HEK293T (cell line): ENCODE results near the gene CAAP1.

Experiments used
- CTCF ChIA-PET: fragments of 350-600 bp; formaldehyde crosslinking; extraction: SDS; loops from one replicate; lab custom pipeline; 2021; ENCODE audit warnings: antibody characterized with exemption, inconsistent platforms; lab: Yijun Ruan, JAX
- POLR2A ChIA-PET: fragments of 350-600 bp; formaldehyde crosslinking; extraction: SDS; loops from one replicate; lab custom pipeline; 2020; ENCODE audit warnings: antibody characterized with exemption, inconsistent platforms; lab: Yijun Ruan, JAX
- DNase-seq: peaks from one replicate; pipeline ENCODE4 v3.0.0; 2012; ENCODE audit warnings: mixed read lengths; ENCODE audit errors: extremely low spot score
- ARNT ChIP-seq: fragments of 450-650 bp; IDR thresholded peaks from 2 replicates; pipeline ENCODE4 v1.6.1; 2017; ENCODE audit warnings: mild to moderate bottlenecking
- BHLHE40 ChIP-seq: fragments of 450-650 bp; IDR thresholded peaks from 2 replicates; pipeline ENCODE4 v1.6.1; 2016; ENCODE audit warnings: mild to moderate bottlenecking, moderate library complexity, borderline replicate concordance
- CTBP1 ChIP-seq: fragments of 450-650 bp; IDR thresholded peaks from 2 replicates; pipeline ENCODE4 v1.6.1; 2016; ENCODE audit warnings: borderline replicate concordance
- ELF4 ChIP-seq: fragments of 450-650 bp; IDR thresholded peaks from 2 replicates; pipeline ENCODE4 v1.6.1; 2017; ENCODE audit warnings: antibody characterized with exemption
- FOXA1 ChIP-seq: fragments of 450-650 bp; IDR thresholded peaks from 2 replicates; pipeline ENCODE4 v1.6.1; 2016; ENCODE audit warnings: mild to moderate bottlenecking
- FOXK2 ChIP-seq: fragments of 450-650 bp; IDR thresholded peaks from 2 replicates; pipeline ENCODE4 v1.6.1; 2016; ENCODE audit warnings: mild to moderate bottlenecking
- FOXM1 ChIP-seq: fragments of 450-650 bp; IDR thresholded peaks from 2 replicates; pipeline ENCODE4 v1.6.1; 2017; ENCODE audit warnings: mild to moderate bottlenecking, borderline replicate concordance
- HDGF ChIP-seq: fragments of 450-650 bp; IDR thresholded peaks from 2 replicates; pipeline ENCODE4 v1.6.1; 2017; ENCODE audit warnings: antibody characterized with exemption, borderline replicate concordance
- L3MBTL2 ChIP-seq: fragments of 450-650 bp; conservative IDR thresholded peaks from 2 replicates; pipeline ENCODE4 v1.6.1; 2016; ENCODE audit warnings: mild to moderate bottlenecking
- LEF1 ChIP-seq: fragments of 450-650 bp; IDR thresholded peaks from 2 replicates; pipeline ENCODE4 v1.6.1; 2017; ENCODE audit warnings: mild to moderate bottlenecking, borderline replicate concordance
- NFRKB ChIP-seq: fragments of 450-650 bp; IDR thresholded peaks from 2 replicates; pipeline ENCODE4 v1.6.1; 2016; ENCODE audit warnings: mild to moderate bottlenecking, moderate library complexity
- PKNOX1 ChIP-seq: fragments of 450-650 bp; IDR thresholded peaks from 2 replicates; pipeline ENCODE4 v1.6.1; 2016
- SP1 ChIP-seq: fragments of 450-650 bp; IDR thresholded peaks from 2 replicates; pipeline ENCODE4 v1.6.1; 2017
- SUZ12 ChIP-seq: fragments of 450-650 bp; IDR thresholded peaks from 2 replicates; pipeline ENCODE4 v1.6.1; 2016; ENCODE audit warnings: mild to moderate bottlenecking
- TARDBP ChIP-seq: fragments of 450-650 bp; IDR thresholded peaks from 2 replicates; pipeline ENCODE4 v1.6.1; 2016
- ZNF384 ChIP-seq: fragments of 450-650 bp; IDR thresholded peaks from 2 replicates; pipeline ENCODE4 v1.6.1; 2016

CAAP1 gene

GRCh38 chr9:26892251-26893029 lies at the start of gene CAAP1:
CAAP1 (minus strand) TSS chr9:26892802; CDS start chr9:26892715, 87 bp downstream.
- no peak for TF ChIP-seq FOXA1
- no peak for TF ChIP-seq NFRKB
- TF ChIP-seq CTBP1 = peak; percentile 11; the same call in 1 of the 2 replicates
- no peak for TF ChIP-seq ARNT
- TF ChIP-seq TARDBP = no peak
- no peak for TF ChIP-seq LEF1
- peak; percentile 44; the same call in 1 of the 2 replicates for TF ChIP-seq ELF4
- peak; percentile 60; the same call in 1 of the 2 replicates for TF ChIP-seq L3MBTL2
- ChIA-PET POLR2A (interaction anchor here (0.9 to 2.9 kb wide), 5 partner anchors 28 to 83 kb away, joined by 3 to 28 read pairs (median 6); partner anchors contain the start of genes IFT74 and PLAA), CTCF (interaction anchor here (0.7 kb wide), 1 partner anchor 27 kb away, joined by 3 read pairs; no protein-coding TSS in a partner anchor)

GRCh38 chr9:26940779-26941178 lies 48.2 kb upstream of the CAAP1 start:
- CTCF ChIA-PET = no interaction called here
- POLR2A ChIA-PET = interaction anchor here (1.6 kb wide), 1 partner anchor 13 kb away, joined by 3 read pairs; no protein-coding TSS in a partner anchor
- TF ChIP-seq ZNF384 (no peak), HDGF (no peak), NFRKB (no peak)
- no peak for DNase-seq

More at GRCh38 chr9:26892251-26893029, at the start of gene CAAP1:
- peak; percentile 91 for DNase-seq

- no peak for DNase-seq
- POLR2A ChIA-PET = interaction anchor here (1.6 kb wide), 1 partner anchor 14 kb away, joined by 3 read pairs; no protein-coding TSS in a partner anchor
- TF ChIP-seq PKNOX1 = no peak
- TF ChIP-seq HDGF = no peak
- no peak for TF ChIP-seq ELF4
- CTCF ChIA-PET = no interaction called here
Measured at GRCh38 chr9:26939955-26940711, 47.5 kb upstream of the CAAP1 start.

- CTCF ChIA-PET = no interaction called here
- TF ChIP-seq ELF4 (no peak), HDGF (no peak), CTBP1 (no peak), NFRKB (no peak)
- no peak for DNase-seq
- POLR2A ChIA-PET = no interaction called here
Measured at GRCh38 chr9:26937816-26938371, 45.3 kb upstream of the CAAP1 start.

- POLR2A ChIA-PET = interaction anchor here (1.7 kb wide), 1 partner anchor 12 kb away, joined by 5 read pairs; the partner anchor contains the start of gene PLAA
- CTCF ChIA-PET = no interaction called here
- no peak for DNase-seq
- TF ChIP-seq HDGF = no peak
- TF ChIP-seq PKNOX1 = peak; percentile 87
- TF ChIP-seq SUZ12 = no peak
- no peak for TF ChIP-seq FOXK2
Measured at GRCh38 chr9:26935847-26936246, 43.2 kb upstream of the CAAP1 start.

GRCh38 chr9:26928902-26929495 lies 36.4 kb upstream of the CAAP1 start:
- DNase-seq = no peak
- ChIA-PET CTCF (interaction anchor here (0.6 kb wide), 1 partner anchor 32 kb away, joined by 4 read pairs; no protein-coding TSS in a partner anchor), POLR2A (interaction anchor here (1.1 kb wide), 1 partner anchor 37 kb away, joined by 5 read pairs; no protein-coding TSS in a partner anchor)
- TF ChIP-seq FOXK2 (no peak), L3MBTL2 (no peak)

- ChIA-PET CTCF (no interaction called here), POLR2A (no interaction called here)
- TF ChIP-seq LEF1 (no peak), NFRKB (no peak), FOXM1 (no peak), BHLHE40 (no peak), L3MBTL2 (no peak), SUZ12 (no peak), CTBP1 (no peak), TARDBP (no peak), ARNT (no peak), FOXA1 (no peak), ZNF384 (no peak), SP1 (no peak), HDGF (no peak), FOXK2 (no peak), PKNOX1 (no peak)
- no peak for DNase-seq
Measured at GRCh38 chr9:26925609-26926008, 33.0 kb upstream of the CAAP1 start.
